ENCODE results near the gene KRR1. TPM values are rescaled to one million over a fixed set of nuclear protein-coding genes. Genes with fewer than 3 reads are reported as not detected.

KRR1 gene
- 57.7 TPM for total RNA-seq (ENCODE audit: unreplicated experiment)
- long read RNA-seq, full-length matches to known transcripts, result 27 of 34 reads
- long read RNA-seq, partial matches to known transcripts, result 2 of 34 reads
- long read RNA-seq, other reads (novel, unspliced or antisense), result 5 of 34 reads

DNA sequence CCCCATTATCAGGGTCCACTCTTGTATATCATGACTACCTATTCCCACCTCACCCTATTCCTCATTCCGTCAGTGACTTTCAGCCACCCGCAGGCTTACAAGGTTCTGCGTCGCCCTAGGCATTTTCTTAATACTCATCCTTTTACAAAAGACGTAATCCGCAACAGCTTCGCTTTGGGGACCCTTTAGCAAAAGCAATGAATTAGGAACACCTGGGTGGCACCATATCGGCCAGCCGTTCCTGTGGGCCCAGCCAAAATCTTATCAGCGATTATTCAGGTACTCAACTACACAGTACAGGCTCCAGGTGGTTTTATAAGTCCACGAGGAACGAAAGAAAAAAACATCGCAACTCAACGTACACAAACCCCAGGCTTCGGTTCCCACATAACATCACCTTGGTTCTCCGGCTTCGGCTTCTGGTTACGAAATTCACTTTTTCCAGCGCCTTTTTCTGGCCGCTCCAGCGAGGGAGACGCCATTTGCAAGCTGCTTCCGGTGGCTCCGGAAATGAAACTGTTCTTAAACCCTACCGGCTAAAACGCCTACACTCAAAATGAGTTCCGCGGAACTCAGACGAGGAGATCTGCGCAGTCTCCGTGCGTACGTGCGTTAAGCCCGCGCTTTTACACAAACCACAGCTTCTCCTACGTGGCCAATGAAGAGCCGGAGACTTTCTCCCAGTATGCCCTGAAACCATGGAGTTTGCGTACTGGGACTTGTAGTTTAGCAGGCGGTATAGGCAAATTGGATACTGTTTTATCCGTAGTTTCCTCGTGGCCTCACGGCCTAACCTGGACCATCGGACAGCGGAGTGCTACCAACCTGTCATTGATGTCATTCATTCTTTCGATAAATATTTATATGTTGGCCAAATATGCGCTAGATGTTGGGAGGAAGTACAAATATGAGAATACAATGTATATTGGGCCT lies at the start of gene KRR1:
Gene KRR1, minus strand, starts transcription at position 494 of the 933 bp plus-strand sequence. Its CDS starts 12 bp downstream, at position 482.
- peak within 1 kb of the TSS; percentile 98 for H3K4me3 Mint-ChIP-seq (ENCODE audit: unreplicated experiment)
- TF ChIP-seq, protein P1, sequence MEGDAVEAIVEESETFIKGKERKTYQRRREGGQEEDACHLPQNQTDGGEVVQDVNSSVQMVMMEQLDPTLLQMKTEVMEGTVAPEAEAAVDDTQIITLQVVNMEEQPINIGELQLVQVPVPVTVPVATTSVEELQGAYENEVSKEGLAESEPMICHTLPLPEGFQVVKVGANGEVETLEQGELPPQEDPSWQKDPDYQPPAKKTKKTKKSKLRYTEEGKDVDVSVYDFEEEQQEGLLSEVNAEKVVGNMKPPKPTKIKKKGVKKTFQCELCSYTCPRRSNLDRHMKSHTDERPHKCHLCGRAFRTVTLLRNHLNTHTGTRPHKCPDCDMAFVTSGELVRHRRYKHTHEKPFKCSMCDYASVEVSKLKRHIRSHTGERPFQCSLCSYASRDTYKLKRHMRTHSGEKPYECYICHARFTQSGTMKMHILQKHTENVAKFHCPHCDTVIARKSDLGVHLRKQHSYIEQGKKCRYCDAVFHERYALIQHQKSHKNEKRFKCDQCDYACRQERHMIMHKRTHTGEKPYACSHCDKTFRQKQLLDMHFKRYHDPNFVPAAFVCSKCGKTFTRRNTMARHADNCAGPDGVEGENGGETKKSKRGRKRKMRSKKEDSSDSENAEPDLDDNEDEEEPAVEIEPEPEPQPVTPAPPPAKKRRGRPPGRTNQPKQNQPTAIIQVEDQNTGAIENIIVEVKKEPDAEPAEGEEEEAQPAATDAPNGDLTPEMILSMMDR (IDR thresholded peaks at IDR 0.05; ENCODE audit: partially characterized antibody, unreplicated experiment), result no peak
- H3K4me1 Mint-ChIP-seq (ENCODE audit: low read depth, unreplicated experiment), result peaks cover 15% of the 10 kb centered on the region
- peaks cover 3% of the 10 kb centered on the region for H3K9me3 Mint-ChIP-seq (ENCODE audit: unreplicated experiment)
- H3K36me3 Mint-ChIP-seq (ENCODE audit: unreplicated experiment), result no peaks in the 10 kb centered on the region
- DNase-seq, result peak; percentile 81
- H3K27me3 Mint-ChIP-seq (ENCODE audit: unreplicated experiment), result no peaks in the 10 kb centered on the region
- H3K27ac Mint-ChIP-seq (ENCODE audit: unreplicated experiment), result peak within 1 kb of the TSS; percentile 86

DNA sequence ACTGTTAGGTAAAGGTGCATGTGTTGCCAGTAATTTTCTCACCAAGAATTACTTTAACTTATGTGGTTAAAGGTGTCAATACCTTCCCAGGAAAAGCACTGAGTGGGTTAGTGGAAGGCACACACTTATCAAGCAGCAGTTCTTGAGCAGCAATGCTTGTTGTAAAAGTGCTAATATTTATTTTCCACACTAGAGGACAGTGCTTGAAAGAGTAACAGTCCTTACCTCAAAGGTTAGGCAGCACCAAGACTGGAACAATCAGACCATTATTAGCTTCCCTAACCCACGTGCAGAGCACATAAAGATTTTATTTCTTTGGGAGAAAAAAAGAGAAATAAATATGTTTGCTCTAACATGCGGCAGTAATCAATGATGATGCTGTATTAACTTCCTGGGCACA lies 48.8 kb upstream of the KRR1 start:
- no peak overlapping the region for H3K27ac Mint-ChIP-seq (ENCODE audit: unreplicated experiment)
- DNase-seq, result no peak
- peaks cover 4% of the 10 kb centered on the region for H3K9me3 Mint-ChIP-seq (ENCODE audit: unreplicated experiment)
- no peak overlapping the region for H3K4me3 Mint-ChIP-seq (ENCODE audit: unreplicated experiment)
- peaks cover 2% of the 10 kb centered on the region for H3K36me3 Mint-ChIP-seq (ENCODE audit: unreplicated experiment)
- H3K4me1 Mint-ChIP-seq (ENCODE audit: low read depth, unreplicated experiment), result peaks cover 24% of the 10 kb centered on the region
- TF ChIP-seq, protein P1 (IDR thresholded peaks at IDR 0.05; ENCODE audit: partially characterized antibody, unreplicated experiment), result no peak
- peaks cover 6% of the 10 kb centered on the region for H3K27me3 Mint-ChIP-seq (ENCODE audit: unreplicated experiment)

DNA sequence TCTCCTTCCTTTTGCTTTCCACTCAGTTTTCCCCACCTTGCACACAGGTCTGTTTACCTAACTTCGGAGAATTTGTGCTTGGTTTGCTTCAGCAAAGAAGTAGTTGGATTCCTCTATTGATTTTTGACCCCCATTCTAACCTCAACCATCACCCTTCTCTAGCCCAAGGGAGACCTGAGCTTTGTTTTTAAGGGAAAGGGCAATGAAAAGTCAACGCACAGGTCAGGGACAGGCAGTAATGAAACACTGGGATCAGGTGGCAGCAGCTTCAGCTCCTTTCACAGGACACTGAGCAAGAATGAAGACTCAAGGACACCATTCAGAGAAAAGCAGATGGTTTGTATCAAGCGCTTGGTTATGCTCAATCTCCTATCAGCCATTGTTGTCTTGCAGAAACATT lies 46.9 kb upstream of the KRR1 start:
- peak; percentile 18 for DNase-seq

DNA sequence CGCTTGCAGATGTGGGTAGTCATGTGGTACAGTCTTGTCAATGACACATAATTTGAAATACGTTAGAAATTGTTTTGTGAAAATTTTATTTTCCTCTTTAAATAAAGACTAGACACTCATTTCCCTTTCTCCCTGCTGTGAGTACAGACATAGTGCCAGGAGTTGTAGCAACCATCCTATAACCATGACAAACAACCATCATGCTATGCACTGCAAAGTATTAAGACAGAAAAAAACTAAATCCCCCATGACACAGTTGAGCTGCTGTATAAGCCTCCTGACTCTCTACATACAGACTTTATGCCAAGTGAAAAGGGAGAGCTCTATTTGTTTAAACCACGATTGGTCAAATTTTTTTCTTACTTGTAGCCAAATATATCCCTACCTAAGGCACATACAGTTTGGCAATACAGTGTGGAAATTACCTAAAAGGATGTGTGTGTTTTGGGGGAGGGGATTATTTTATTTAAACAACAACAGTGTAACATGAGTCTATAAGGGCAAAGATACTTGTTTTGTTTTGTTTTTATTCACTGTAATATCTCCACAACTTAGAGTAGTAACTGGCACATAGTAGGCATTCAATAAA lies 45.0 kb upstream of the KRR1 start:
- peaks cover 38% of the 10 kb centered on the region for H3K4me1 Mint-ChIP-seq (ENCODE audit: low read depth, unreplicated experiment)
- no peak overlapping the region for H3K27ac Mint-ChIP-seq (ENCODE audit: unreplicated experiment)
- TF ChIP-seq, protein P1 (IDR thresholded peaks at IDR 0.05; ENCODE audit: partially characterized antibody, unreplicated experiment), result no peak
- H3K9me3 Mint-ChIP-seq (ENCODE audit: unreplicated experiment), result peaks cover 1% of the 10 kb centered on the region
- H3K36me3 Mint-ChIP-seq (ENCODE audit: unreplicated experiment), result no peaks in the 10 kb centered on the region
- H3K4me3 Mint-ChIP-seq (ENCODE audit: unreplicated experiment), result no peak overlapping the region
- H3K27me3 Mint-ChIP-seq (ENCODE audit: unreplicated experiment), result peaks cover 6% of the 10 kb centered on the region
- no peak for DNase-seq

More for the DNA sequence above, 46.9 kb upstream of the KRR1 start:
- peak overlapping the region; percentile 83 for H3K27ac Mint-ChIP-seq (ENCODE audit: unreplicated experiment)
- no peaks in the 10 kb centered on the region for H3K36me3 Mint-ChIP-seq (ENCODE audit: unreplicated experiment)
- peaks cover 2% of the 10 kb centered on the region for H3K9me3 Mint-ChIP-seq (ENCODE audit: unreplicated experiment)
- peaks cover 6% of the 10 kb centered on the region for H3K27me3 Mint-ChIP-seq (ENCODE audit: unreplicated experiment)
- H3K4me1 Mint-ChIP-seq (ENCODE audit: low read depth, unreplicated experiment), result peaks cover 36% of the 10 kb centered on the region
- TF ChIP-seq, protein P1 (IDR thresholded peaks at IDR 0.05; ENCODE audit: partially characterized antibody, unreplicated experiment), result no peak
- no peak overlapping the region for H3K4me3 Mint-ChIP-seq (ENCODE audit: unreplicated experiment)
